GM20000 (cell line): ENCODE data around the gene FBXO8.
"Not testable (repeated sequence)": the region's sequence is repeated elsewhere in the genome, so short reads cannot be mapped to it uniquely, and the experiment has no call there.

Source experiments
- DNase-seq: peaks from one replicate; pipeline ENCODE4 v3.0.0; 2012; ENCODE audit warnings: low spot score
- TF ChIP-seq, protein P1 (sequence below): IDR thresholded peaks from 2 replicates; pipeline ENCODE4 v1.5.1; 2012; ENCODE audit warnings: mild to moderate bottlenecking, control low read depth; ENCODE audit errors: extremely low read depth, missing control alignments

Gene FBXO8

DNA sequence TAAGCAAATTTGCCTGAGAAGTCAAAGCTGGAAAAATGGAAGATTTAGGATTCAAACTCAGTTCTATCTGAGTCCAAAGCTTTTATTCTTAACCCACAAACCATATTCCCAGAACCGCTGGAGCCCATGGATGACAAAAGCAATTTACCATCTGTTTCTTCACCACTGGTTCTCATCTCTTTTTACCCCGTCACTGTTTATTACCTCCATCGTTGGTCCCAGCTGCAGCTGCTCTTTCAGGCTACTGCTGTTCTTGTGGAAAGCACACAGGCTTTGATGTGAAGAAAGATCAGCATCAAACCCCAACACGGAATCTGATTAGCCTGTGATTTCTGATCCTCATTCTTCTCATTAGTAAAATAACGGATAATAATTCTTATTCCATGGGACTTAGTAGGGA lies 9.5 kb downstream of the FBXO8 start:
- DNase-seq: no peak
- TF ChIP-seq, protein P1, sequence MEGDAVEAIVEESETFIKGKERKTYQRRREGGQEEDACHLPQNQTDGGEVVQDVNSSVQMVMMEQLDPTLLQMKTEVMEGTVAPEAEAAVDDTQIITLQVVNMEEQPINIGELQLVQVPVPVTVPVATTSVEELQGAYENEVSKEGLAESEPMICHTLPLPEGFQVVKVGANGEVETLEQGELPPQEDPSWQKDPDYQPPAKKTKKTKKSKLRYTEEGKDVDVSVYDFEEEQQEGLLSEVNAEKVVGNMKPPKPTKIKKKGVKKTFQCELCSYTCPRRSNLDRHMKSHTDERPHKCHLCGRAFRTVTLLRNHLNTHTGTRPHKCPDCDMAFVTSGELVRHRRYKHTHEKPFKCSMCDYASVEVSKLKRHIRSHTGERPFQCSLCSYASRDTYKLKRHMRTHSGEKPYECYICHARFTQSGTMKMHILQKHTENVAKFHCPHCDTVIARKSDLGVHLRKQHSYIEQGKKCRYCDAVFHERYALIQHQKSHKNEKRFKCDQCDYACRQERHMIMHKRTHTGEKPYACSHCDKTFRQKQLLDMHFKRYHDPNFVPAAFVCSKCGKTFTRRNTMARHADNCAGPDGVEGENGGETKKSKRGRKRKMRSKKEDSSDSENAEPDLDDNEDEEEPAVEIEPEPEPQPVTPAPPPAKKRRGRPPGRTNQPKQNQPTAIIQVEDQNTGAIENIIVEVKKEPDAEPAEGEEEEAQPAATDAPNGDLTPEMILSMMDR: no peak

DNA sequence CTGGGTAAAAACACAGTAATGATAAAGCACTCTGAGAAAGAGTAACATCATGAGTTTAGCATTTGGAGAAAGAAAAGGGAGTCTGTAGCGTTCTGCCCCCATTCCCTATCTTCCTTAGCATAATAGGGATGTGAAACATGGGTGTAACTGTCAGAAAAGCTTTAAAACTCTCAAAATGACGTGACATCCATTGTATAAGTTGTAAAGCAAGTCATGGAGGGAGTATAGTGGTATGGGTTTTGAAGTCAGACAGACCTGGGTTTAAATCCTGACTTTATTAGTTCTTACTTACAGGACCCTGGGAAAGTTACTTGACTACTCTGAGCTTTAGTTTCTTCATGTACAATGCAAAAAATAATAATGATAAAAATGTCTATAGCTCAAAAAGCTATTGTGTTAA lies 17.1 kb downstream of the FBXO8 start:
- TF ChIP-seq, protein P1: no peak
- no peak for DNase-seq

DNA sequence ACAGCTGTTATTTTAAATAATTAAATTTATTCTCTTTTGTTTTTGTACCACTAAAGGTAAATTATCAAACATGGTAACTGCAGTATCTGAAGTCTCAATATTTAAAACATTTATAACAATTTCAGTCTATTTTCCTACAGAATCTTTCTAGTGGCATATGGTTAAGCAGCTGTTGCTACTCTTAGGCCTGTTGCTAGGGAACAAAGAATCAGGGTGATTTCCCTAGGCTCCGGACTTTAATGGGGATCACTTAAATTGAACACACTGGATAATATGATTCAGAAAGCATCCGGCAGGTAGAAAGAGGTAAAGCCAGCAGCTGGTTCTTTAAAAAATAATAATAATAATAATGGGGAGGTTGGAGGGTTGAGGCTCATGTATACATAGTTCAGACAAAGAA lies 17.6 kb downstream of the FBXO8 start:
- DNase-seq: no peak
- TF ChIP-seq, protein P1: no peak

DNA sequence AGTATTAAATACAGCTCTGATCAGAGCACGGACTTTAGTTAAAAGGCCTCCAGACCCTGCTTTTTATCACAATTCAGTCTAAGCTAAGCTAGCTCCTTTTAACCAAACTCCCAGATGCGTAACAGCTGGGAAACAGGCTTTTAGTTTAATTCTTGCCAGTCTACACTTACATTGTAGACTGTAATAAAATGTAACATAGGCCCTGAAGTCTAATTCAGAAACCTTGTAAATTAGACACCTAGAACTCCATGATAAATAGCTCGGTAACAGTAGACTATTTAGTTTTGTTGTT lies 20.1 kb downstream of the FBXO8 start:
- TF ChIP-seq, protein P1: no peak
- DNase-seq: no peak

GRCh38 chr4:174262624-174263444 lies 20.6 kb downstream of the FBXO8 start:
- TF ChIP-seq, protein P1: no peak
- DNase-seq: no peak

- not testable (repeated sequence) for DNase-seq
Observed at GRCh38 chr4:174261432-174261831, 22.0 kb downstream of the FBXO8 start.

DNA sequence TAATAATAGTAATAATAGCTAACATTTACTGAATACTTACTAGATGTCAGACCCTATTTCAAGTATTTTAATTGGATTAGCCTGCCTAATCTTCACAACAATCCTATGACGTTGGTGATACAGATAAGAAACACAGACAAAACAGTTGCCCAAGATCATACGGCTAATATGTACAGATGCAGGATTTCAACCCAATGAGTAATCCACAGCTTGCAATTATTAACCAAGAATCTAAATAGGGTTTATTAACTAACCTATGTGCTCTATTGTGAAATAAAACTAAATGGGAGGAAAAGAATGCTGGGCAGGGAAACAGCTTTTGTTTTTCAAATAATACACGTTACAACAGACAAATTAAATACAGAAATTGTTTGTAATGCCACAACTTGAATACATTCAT lies 23.4 kb downstream of the FBXO8 start:
- TF ChIP-seq, protein P1: no peak
- DNase-seq: no peak

GRCh38 chr4:174259580-174259979 lies 23.9 kb downstream of the FBXO8 start:
- TF ChIP-seq, protein P1: no peak
- no peak for DNase-seq
